Neural progenitor cell (in vitro differentiated cells): Measurements from ENCODE around the gene FAM53B.

Source experiments
- EZH2 ChIP-seq: fragments of 200-600 bp; sonication (generic); IDR thresholded peaks from 2 replicates; pipeline ENCODE4 v1.6.1; 2017; ENCODE audit warnings: antibody characterized with exemption, mild to moderate bottlenecking, moderate library complexity
- EZH2phosphoT487 ChIP-seq: fragments of 200-600 bp; sonication (generic); IDR thresholded peaks from 2 replicates; pipeline ENCODE4 v1.6.1; 2017; ENCODE audit warnings: antibody characterized with exemption
- TF ChIP-seq, protein P1 (sequence below): fragments of 200-600 bp; sonication (generic); IDR thresholded peaks from 2 replicates; pipeline ENCODE4 v1.5.1; 2017; ENCODE audit warnings: antibody characterized with exemption, mild to moderate bottlenecking

DNA sequence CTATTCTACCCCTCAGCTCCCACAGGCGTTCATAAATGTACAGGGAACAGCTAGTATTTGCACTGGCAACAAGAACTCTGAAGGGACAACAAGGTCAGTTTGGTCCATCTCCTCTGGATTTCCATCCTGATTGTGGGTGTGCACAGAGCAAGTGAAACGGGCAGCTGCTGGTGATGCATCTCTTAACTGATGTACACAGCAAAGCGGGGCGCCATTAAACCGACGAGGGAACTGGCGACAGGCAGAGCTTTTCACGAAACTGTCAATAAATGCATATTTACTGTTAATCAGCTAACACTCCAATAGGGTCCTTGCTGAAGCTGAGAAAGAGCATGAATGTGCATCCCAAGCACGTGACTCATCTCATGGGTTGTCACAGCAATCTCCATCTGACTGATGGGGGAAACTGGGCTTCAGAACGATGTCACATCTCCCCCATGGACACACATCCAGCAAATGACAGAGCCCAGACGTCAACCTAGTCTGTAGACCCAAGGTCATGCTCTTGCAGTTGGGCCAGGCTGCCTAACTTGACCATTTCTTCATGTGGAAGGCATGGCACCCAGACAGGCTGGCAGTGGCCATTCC lies 54.2 kb downstream of the FAM53B start:
- TF ChIP-seq, protein P1, sequence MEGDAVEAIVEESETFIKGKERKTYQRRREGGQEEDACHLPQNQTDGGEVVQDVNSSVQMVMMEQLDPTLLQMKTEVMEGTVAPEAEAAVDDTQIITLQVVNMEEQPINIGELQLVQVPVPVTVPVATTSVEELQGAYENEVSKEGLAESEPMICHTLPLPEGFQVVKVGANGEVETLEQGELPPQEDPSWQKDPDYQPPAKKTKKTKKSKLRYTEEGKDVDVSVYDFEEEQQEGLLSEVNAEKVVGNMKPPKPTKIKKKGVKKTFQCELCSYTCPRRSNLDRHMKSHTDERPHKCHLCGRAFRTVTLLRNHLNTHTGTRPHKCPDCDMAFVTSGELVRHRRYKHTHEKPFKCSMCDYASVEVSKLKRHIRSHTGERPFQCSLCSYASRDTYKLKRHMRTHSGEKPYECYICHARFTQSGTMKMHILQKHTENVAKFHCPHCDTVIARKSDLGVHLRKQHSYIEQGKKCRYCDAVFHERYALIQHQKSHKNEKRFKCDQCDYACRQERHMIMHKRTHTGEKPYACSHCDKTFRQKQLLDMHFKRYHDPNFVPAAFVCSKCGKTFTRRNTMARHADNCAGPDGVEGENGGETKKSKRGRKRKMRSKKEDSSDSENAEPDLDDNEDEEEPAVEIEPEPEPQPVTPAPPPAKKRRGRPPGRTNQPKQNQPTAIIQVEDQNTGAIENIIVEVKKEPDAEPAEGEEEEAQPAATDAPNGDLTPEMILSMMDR: no peak
- TF ChIP-seq EZH2 (no peak), EZH2phosphoT487 (no peak)
